Thoracic aorta (tissue), 2 donors: ENCODE results near the gene NUFIP1. TPM values are rescaled to one million over a fixed set of nuclear protein-coding genes. Genes with fewer than 3 reads are reported as not detected.
A peak's percentile ranks its signal among the peaks of the same experiment; 100 is the strongest.

Experiments
- ATAC-seq: fragments of 150-250 bp; one replicate; pipeline ENCODE4 v1.8.0; 2017; ENCODE audit warnings: low read depth; ENCODE audit not compliant: insufficient number of reproducible peaks, low FRiP score
- DNase-seq: peaks from one replicate; pipeline ENCODE4 v3.0.0-alpha.2; 2020; ENCODE audit warnings: low spot score
- H3K27ac ChIP-seq, 2 donors: fragments of 200-600 bp; sonication (generic); 1 replicate in 1 of 2; 2 replicates in 1 of 2; pipeline ENCODE4 v1.5.1; 2016; ENCODE audit warnings: mild to moderate bottlenecking in 2 of 2, moderate library complexity in 2 of 2
- H3K27me3 ChIP-seq: fragments of 200-600 bp; sonication (generic); replicated peaks from 2 replicates; pipeline ENCODE4 v1.6.0; 2016; ENCODE audit warnings: mild to moderate bottlenecking; ENCODE audit not compliant: insufficient read depth
- H3K36me3 ChIP-seq: fragments of 200-600 bp; sonication (generic); one replicate; pipeline ENCODE4 v1.5.1; 2016
- H3K4me1 ChIP-seq, 2 donors: fragments of 200-600 bp; sonication (generic); 1 replicate in 1 of 2; 2 replicates in 1 of 2; pipeline versions ENCODE4 v1.5.1 to v1.6.0; 2016; ENCODE audit warnings: low read depth in 2 of 2, mild to moderate bottlenecking in 1 of 2; ENCODE audit not compliant: control insufficient read depth in 1 of 2
- H3K4me3 ChIP-seq: fragments of 200-600 bp; sonication (generic); 2 replicates; pipeline ENCODE4 v1.5.1; 2016; ENCODE audit warnings: mild to moderate bottlenecking
- H3K9me3 ChIP-seq: fragments of 200-600 bp; sonication (generic); 2 replicates; pipeline ENCODE4 v1.5.1; 2016
- CTCF ChIP-seq: fragments of 200-600 bp; sonication (generic); IDR thresholded peaks from one replicate; pipeline ENCODE4 v1.5.1; 2019; ENCODE audit warnings: antibody characterized with exemption
- total RNA-seq, 2 donors: library from RNA; depleted of rRNA; stranded (reverse); fragments of >200 nt; gene quantifications; one replicate each; pipeline versions ENCODE4 v1.1.0 to v1.2.3, GENCODE V29; 2016

Gene NUFIP1
- total RNA-seq, 2 donors from 2014 or later, result 0.54 to 4.5 TPM

DNA sequence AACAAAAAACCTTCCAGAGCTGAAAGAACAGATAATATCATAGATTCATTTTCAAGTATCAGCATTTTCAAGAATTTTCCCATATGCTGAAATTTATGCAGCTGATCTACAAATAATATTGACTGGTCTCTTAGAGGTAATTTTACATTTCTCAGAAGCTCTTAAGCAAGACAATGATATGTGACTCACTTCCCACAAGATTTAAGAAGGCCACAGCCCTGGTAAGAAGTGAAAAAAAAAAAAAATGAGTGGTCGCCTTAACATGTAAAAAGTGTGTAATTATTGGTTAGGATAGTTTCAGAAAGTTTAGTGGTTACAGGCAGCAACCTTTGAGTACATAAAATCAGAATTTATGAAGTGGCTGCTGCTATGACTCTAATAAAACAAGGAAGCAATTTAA, 54.5 kb downstream of the NUFIP1 start:
- no peak for TF ChIP-seq CTCF

GRCh38 chr13:44932850-44933251, 56.4 kb downstream of the NUFIP1 start:
- no peak for TF ChIP-seq CTCF
- no peak for DNase-seq
- Histone ChIP-seq H3K4me1 (peaks cover 22 to 43% of the 10 kb centered on the region in 2 donors), H3K27me3 (no peaks in the 10 kb centered on the region), H3K9me3 (no peaks in the 10 kb centered on the region), H3K36me3 (no peaks in the 10 kb centered on the region), H3K27ac (peak overlapping the region; percentile 62 to 76), H3K4me3 (no peak overlapping the region)
- peak; percentile 39 for ATAC-seq

More for the DNA sequence above, 54.5 kb downstream of the NUFIP1 start:
- Histone ChIP-seq H3K27me3 (no peaks in the 10 kb centered on the region), H3K36me3 (no peaks in the 10 kb centered on the region), H3K4me1 (peaks cover 22 to 43% of the 10 kb centered on the region in 2 donors), H3K4me3 (no peak overlapping the region), H3K9me3 (no peaks in the 10 kb centered on the region), H3K27ac (no peak overlapping the region)
- no peak for ATAC-seq
- no peak for DNase-seq

- Histone ChIP-seq H3K36me3 (no peaks in the 10 kb centered on the region), H3K27me3 (no peaks in the 10 kb centered on the region), H3K4me1 (peaks cover 22 to 43% of the 10 kb centered on the region in 2 donors), H3K9me3 (no peaks in the 10 kb centered on the region), H3K27ac (peak overlapping the region; percentile 62 to 76), H3K4me3 (no peak overlapping the region)
- TF ChIP-seq CTCF, result no peak
- DNase-seq (no peak), ATAC-seq (peak; percentile 42)
Observed at GRCh38 chr13:44932171-44932849, 57.0 kb downstream of the NUFIP1 start.

DNA sequence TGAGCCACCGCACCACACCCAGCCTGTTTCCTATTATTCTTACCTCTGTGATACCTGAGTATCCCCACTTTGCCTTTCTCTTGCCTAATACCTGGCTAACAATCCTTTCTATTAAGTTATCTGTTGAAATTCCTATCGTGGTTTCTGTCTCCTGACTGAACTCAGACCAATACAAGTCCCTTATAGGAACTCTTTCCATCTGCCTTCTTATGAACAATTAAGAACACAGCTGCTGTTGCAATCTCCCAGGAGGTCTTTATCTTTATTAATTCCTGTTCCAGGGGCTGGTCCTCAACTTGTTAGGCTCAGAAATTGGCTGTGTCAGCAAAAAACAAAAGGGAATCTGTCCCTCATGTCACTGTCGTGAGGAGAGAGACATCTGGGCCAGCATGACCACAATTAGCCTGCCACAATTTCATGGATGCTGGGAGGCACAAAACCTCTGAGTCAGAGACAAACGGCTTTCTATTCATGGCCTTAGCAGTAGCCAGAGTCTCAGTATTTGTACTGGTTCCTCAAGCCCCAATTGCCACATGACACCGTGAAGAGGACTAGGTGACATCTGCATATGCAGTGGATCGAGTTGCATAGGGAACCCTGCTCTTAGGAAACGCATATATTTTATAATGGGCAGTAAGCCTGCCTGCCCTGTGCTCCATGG, 58.2 kb downstream of the NUFIP1 start:
- TF ChIP-seq CTCF, result no peak
- peak overlapping the region; percentile 32 to 76 for H3K27ac ChIP-seq
- ATAC-seq, result peak; percentile 58
- DNase-seq, result no peak
- no peaks in the 10 kb centered on the region for H3K27me3 ChIP-seq
- H3K4me3 ChIP-seq, result no peak overlapping the region
- peaks cover 22 to 43% of the 10 kb centered on the region in 2 donors for H3K4me1 ChIP-seq
- no peaks in the 10 kb centered on the region for H3K9me3 ChIP-seq
- no peaks in the 10 kb centered on the region for H3K36me3 ChIP-seq

DNA sequence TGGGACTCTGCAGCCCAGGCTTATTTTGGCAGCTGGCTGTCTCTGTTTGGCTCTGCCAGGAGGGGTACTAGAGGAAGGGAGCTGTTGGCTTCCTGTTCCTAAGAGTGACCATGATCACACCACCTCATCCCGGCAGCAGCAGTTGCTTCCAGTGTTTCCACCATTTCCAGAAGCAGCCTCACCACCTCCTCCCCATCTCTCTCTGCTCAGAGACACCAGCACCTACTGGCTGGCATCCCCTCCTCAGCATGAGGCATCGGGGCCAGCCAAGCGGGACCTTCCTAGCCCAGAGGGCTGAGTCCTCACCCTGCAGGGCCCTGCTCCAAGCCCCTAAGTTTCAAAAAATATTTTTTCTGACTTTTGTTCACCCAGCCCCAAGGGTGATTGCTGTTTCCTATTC, 59.0 kb downstream of the NUFIP1 start:
- no peak for ATAC-seq
- Histone ChIP-seq H3K4me3 (no peak overlapping the region), H3K4me1 (peaks cover 22 to 43% of the 10 kb centered on the region in 2 donors), H3K36me3 (no peaks in the 10 kb centered on the region), H3K27me3 (no peaks in the 10 kb centered on the region), H3K9me3 (no peaks in the 10 kb centered on the region), H3K27ac (peak overlapping the region; percentile 38 to 76)
- no peak for TF ChIP-seq CTCF
- DNase-seq, result no peak
